Inflammatory macrophage (primary cell): Measurements from ENCODE around the gene RBFOX2.

ENCODE experiments used
- DNase-seq, 2 donors: peaks; one replicate each; pipeline ENCODE4 v3.0.0-alpha.2; 2020 to 2022

The RBFOX2 gene

GRCh38 chr22:35923026-35923425 lies 105.6 kb downstream of the RBFOX2 start:
- DNase-seq: no peak

GRCh38 chr22:35921777-35922176 lies 106.8 kb downstream of the RBFOX2 start:
- peak; percentile 76 to 77 for DNase-seq

GRCh38 chr22:35921044-35921443 lies 107.6 kb downstream of the RBFOX2 start:
- no peak for DNase-seq

GRCh38 chr22:35919002-35919542 lies 109.6 kb downstream of the RBFOX2 start:
- DNase-seq: no peak

DNA sequence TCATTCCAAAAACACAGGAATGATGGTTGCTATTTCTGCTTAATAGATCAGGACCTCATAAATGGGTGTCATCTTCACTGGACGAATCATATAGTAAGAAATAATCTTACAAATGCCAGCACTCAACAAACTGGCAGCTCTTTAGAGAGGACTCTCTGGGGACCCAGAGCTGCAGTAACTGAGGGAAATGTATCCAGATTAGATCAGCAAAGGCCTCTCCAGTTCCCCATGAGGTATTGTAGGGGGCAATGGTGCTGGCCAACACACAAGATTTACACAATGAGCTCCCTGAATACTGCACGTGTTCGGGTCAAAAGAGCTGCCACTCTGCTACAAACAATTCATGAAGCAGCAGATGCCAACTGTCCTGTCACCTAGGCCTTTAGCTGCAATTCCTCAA lies 110.2 kb downstream of the RBFOX2 start:
- DNase-seq: no peak

DNA sequence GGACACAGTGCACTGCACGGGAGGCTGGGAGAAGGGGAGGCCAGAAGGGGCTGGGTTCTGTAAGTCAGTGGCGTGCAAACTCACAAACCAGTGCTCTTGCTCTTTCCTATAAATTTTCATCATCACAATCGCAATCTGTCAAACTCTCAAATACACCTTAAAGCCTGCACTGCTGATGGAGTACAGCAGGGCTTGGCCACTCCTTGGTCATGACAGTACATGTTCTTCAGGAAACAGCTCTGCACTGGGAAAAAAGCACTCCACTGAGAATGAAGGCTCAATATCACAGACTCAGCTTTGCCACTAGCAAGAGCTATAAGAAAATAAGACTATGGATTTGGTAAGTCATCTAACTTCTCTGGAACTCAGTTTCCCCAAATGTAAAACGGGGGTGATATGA lies 111.0 kb downstream of the RBFOX2 start:
- no peak for DNase-seq

DNA sequence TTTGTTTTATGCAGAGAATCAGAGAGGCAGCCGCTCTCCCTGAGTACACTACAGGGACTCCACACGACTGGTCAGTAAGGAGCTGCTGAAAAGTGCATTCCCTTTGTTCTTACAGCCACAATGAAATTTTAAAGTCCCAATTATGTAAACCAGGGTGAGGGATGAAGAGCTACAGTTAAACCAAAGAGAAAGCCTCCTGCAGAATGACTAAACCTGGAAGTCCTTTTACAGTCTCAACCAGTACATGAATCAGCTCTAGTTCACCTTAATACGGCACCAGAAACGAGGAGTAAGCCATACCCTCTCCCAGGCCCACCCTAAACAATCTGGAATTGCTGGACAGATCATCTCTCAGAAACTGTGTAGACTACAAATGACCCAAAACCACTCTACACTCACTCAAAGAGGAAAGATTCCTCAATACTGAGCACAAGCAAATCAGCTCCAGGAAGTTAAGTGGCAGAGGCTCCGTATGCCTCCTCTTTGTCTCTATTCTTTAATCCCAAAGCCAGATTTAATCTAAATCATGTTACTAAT lies 113.1 kb downstream of the RBFOX2 start:
- DNase-seq: no peak

- DNase-seq: peak; percentile 87 to 89
Observed at GRCh38 chr22:35914665-35915476, 113.8 kb downstream of the RBFOX2 start.

GRCh38 chr22:35914357-35914664 lies 114.3 kb downstream of the RBFOX2 start:
- no peak for DNase-seq

GRCh38 chr22:35913925-35914324 lies 114.7 kb downstream of the RBFOX2 start:
- no peak for DNase-seq

GRCh38 chr22:35912658-35913057 lies 116.0 kb downstream of the RBFOX2 start:
- peak in 1 of 2 donors; percentile 8 for DNase-seq

DNA sequence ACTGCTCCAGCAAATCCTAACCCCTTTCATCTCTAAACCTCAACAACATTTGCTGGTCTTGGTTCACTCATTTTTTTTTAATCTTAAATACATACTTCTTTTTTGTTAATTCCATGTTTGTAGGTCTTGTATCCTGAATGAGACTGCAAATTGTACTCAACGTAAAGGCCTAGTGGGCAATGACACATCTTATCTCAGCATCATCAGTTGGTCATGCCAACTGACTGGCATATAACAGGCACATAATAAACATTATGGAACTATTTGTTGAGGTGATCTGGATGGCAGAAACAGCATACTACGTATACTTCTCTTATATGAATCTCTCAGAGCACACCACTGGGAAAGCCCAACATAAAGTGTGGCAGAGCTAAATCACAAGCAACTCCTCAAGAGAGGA lies 116.7 kb downstream of the RBFOX2 start:
- no peak for DNase-seq

GRCh38 chr22:35910926-35911325 lies 117.7 kb downstream of the RBFOX2 start:
- DNase-seq: no peak

DNA sequence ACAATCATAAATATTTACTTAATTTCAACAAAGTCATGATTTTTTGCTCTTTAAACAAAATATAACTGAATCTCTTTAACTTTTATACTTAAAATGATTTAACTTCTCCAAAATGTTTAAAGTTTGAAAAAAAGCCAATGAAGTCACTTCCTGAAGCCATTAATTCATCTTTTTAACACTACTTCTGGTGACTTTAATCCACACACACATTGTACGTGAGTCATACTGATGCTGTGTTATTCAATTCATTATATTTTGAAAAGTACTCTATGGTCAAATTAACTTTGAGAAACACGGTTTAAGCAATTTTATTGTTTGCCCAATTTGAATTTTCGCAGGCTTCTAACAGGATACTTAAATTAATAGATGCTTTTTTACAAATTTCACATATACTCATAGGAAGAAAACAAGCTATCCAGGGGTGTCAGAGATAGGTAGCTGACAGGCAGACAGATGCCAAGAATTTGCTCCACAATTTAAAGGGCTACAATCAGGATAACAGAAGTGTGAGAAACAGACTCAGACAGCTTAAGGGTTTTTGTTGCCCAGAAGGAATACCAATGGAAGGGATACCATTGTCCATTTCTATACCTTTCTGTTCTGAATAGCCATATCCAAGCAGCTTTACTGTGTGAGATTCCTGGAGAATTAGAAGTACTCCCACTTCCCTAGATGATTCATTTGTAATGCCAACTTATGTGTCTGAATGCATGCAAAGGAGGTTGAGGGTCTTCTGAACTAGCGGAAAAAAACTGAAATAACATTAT lies 118.4 kb downstream of the RBFOX2 start:
- peak; percentile 3 to 48 for DNase-seq

DNA sequence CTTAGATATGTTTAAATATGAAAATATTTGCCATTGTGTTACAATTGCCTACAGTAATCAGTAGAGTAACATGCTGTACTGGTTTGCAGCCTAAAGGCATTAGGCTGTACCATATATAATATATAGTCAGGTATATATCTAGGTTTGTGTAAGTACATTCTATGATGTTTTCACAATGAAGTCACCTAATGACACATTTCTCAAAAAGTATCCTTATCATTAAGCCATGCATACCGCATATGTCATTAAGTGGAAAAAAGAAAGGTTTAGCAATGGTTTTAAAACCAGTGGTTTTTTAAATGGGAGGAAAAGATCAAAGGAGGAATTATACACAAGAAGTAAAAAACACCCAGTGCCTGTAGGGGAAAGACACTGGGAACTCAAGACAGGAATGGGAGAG lies 122.7 kb downstream of the RBFOX2 start:
- DNase-seq: no peak

DNA sequence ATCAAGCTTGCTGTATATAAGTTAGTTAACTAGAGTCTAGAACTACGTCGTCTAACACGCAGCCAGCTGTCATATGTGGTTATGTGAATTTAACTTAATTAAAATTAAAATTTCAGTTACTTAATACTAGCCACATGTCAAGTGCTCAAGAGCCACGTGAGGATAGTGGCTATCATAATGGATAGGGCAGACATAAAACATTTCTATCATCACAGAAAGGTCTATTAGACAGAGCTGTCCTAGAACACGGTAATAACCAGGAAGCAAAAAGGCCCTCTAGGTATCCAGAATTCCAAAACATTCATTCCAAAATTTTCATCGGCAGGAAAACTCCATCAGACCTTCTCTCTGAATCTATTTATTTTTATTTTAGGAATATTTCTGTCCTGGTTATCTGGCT lies 123.9 kb downstream of the RBFOX2 start:
- no peak for DNase-seq

GRCh38 chr22:35904336-35904692 lies 124.3 kb downstream of the RBFOX2 start:
- no peak for DNase-seq

- DNase-seq: no peak
Observed at GRCh38 chr22:35903571-35904335, 124.9 kb downstream of the RBFOX2 start.

GRCh38 chr22:35900483-35901168 lies 128.0 kb downstream of the RBFOX2 start:
- DNase-seq: no peak

DNA sequence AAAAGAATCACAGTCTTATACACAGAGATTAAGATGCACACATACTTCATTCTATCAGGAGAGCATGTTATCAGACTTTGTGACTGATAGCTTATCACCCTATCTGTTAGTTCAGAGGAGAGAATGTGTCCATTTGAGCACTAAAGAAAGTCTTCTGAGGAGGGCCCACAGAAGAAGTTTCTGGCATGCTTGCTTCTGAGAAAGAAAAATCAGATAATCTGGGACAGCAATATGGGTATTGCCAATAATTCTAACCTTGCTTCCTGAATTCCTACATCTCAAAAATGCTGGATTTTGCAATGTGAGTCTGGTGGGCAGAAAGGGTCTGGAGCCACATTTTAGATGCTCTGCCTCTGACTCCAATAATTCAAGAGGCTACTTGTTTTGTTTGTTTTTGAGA lies 128.9 kb downstream of the RBFOX2 start:
- DNase-seq: no peak

- DNase-seq: no peak
Observed at GRCh38 chr22:35896111-35896705, 132.4 kb downstream of the RBFOX2 start.
